Smooth muscle cell (in vitro differentiated cells): ENCODE results near the gene ZNF408. TPM values are rescaled to one million over a fixed set of nuclear protein-coding genes. Genes with fewer than 3 reads are reported as not detected.

Experiments used
- DNase-seq: peaks from one replicate; lab custom pipeline; 2025; ENCODE audit not compliant: unreplicated experiment; lab: John Stamatoyannopoulos, UW
- H2AFZ ChIP-seq: fragments of 200-600 bp; sonication (generic); 2 replicates; pipeline ENCODE4 v1.6.0; 2016; ENCODE audit warnings: antibody characterized with exemption, low read depth, mild to moderate bottlenecking
- H3F3A ChIP-seq: fragments of 200-600 bp; sonication (generic); 2 replicates; pipeline ENCODE4 v1.6.0; 2017; ENCODE audit warnings: antibody characterized with exemption, low read depth
- H3K27ac ChIP-seq: fragments of 200-600 bp; sonication (generic); 2 replicates; pipeline ENCODE4 v1.5.1; 2016; ENCODE audit warnings: low read depth, mild to moderate bottlenecking
- H3K27me3 ChIP-seq: fragments of 200-600 bp; sonication (generic); 2 replicates; pipeline ENCODE4 v1.6.1; 2016; ENCODE audit warnings: low read depth, mild to moderate bottlenecking
- H3K36me3 ChIP-seq: fragments of 200-600 bp; sonication (generic); 2 replicates; pipeline ENCODE4 v1.5.1; 2016; ENCODE audit warnings: low read depth
- H3K4me1 ChIP-seq: fragments of 200-600 bp; sonication (generic); 2 replicates; pipeline ENCODE4 v1.5.1; 2016; ENCODE audit warnings: low read depth
- H3K4me2 ChIP-seq: fragments of 200-600 bp; sonication (generic); 2 replicates; pipeline ENCODE4 v1.6.0; 2016; ENCODE audit warnings: mild to moderate bottlenecking
- H3K4me3 ChIP-seq: fragments of 200-600 bp; sonication (generic); 2 replicates; pipeline ENCODE4 v1.5.1; 2016; ENCODE audit warnings: mild to moderate bottlenecking
- H3K79me2 ChIP-seq: fragments of 200-600 bp; sonication (generic); 2 replicates; pipeline ENCODE4 v1.6.0; 2016; ENCODE audit warnings: low read depth, mild to moderate bottlenecking
- H3K9ac ChIP-seq: fragments of 200-600 bp; sonication (generic); 2 replicates; pipeline ENCODE4 v1.6.0; 2016; ENCODE audit warnings: low read depth
- H3K9me3 ChIP-seq: fragments of 200-600 bp; sonication (generic); replicated peaks from 2 replicates; pipeline ENCODE4 v1.5.1; 2016; ENCODE audit warnings: low read depth
- H4K20me1 ChIP-seq: fragments of 200-600 bp; sonication (generic); 2 replicates; pipeline ENCODE4 v1.6.0; 2016; ENCODE audit warnings: low read depth
- WGBS: methylation state at CpG from one replicate; pipeline ENCODE4 v1.1.7; 2016; ENCODE audit warnings: low lambda C conversion rate; 5-methylcytosine and 5-hydroxymethylcytosine counted together
- polyA plus RNA-seq: library from polyadenylated mRNA; unstranded; fragments of >200 nt; fragmentation: Nextera tagmentation; extraction: Ambion mirVana; gene quantifications from 2 replicates; pipeline ENCODE4 v1.2.1, GENCODE V29; 2016
- total RNA-seq: library from RNA; depleted of rRNA; stranded (reverse); fragments of >200 nt; gene quantifications from 2 replicates; pipeline ENCODE4 v1.2.3, GENCODE V29; 2014
- TF ChIP-seq, protein P1 (sequence below): fragments of 200-600 bp; sonication (generic); IDR thresholded peaks from 2 replicates; pipeline ENCODE4 v1.5.1; 2017; ENCODE audit warnings: borderline replicate concordance, mild to moderate bottlenecking, antibody characterized with exemption; ENCODE audit not compliant: insufficient read depth, poor library complexity, severe bottlenecking

The ZNF408 gene
- total and polyA plus RNA-seq, 2 experiments from 2014 or later = 6.2 to 15.8 TPM

DNA sequence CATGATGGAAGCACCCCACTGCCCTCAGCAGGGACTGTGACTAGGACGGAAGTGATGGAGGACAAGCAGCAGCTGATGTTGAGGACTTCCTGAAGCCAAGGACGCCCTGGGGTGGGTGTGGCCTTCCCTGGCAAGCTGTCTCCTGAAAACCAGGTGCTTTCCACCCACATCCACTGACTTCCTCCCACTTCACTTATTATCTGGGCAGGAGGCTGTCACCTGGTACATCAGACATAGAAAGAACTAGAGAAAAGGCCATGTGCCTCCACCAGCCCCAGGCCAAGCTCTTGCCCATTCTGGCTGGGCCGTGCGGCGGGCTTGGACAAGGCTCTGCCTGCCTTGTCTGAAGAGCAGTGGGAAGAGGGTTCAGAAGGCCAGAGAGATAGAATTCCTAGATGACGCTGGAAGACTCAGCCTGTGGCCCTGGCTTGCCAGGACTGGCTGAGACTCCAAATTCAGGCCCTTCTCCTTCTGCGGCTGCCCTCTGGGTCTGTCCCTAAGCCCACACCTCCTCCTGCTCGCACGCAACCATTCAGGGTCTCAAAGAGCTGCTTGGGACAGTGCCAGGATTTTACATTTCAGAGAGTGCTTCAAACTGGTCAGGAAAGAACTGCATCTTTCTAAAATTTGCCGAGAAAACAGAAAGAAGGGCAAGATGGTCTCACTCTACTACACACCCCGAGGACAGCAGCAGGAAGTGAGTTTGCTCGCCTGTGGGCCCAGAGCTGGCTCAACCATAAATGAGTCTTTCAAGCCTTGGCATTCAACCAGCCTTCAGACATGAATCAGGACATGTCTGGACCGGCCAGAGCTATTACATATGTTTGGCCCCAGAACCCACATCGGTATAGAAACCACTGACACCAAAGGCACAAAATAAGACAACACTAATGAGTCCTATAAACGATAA lies 13.7 kb upstream of the ZNF408 start:
- WGBS = 88% methylated on average over 15 of the region's 15 CpGs
- H3K27ac ChIP-seq = peak overlapping the region; percentile 72
- no peaks in the 10 kb centered on the region for H3K9me3 ChIP-seq
- H3K27me3 ChIP-seq = no peaks in the 10 kb centered on the region
- H3K4me1 ChIP-seq = no peaks in the 10 kb centered on the region
- peaks cover 5% of the 10 kb centered on the region for H3K79me2 ChIP-seq
- H3K4me2 ChIP-seq = no peak overlapping the region
- H3F3A ChIP-seq = peaks cover 7% of the 10 kb centered on the region
- DNase-seq = no peak
- peaks cover 5% of the 10 kb centered on the region for H4K20me1 ChIP-seq
- H3K9ac ChIP-seq = no peak overlapping the region
- no peaks in the 10 kb centered on the region for H3K36me3 ChIP-seq
- no peak overlapping the region for H2AFZ ChIP-seq
- TF ChIP-seq, protein P1, sequence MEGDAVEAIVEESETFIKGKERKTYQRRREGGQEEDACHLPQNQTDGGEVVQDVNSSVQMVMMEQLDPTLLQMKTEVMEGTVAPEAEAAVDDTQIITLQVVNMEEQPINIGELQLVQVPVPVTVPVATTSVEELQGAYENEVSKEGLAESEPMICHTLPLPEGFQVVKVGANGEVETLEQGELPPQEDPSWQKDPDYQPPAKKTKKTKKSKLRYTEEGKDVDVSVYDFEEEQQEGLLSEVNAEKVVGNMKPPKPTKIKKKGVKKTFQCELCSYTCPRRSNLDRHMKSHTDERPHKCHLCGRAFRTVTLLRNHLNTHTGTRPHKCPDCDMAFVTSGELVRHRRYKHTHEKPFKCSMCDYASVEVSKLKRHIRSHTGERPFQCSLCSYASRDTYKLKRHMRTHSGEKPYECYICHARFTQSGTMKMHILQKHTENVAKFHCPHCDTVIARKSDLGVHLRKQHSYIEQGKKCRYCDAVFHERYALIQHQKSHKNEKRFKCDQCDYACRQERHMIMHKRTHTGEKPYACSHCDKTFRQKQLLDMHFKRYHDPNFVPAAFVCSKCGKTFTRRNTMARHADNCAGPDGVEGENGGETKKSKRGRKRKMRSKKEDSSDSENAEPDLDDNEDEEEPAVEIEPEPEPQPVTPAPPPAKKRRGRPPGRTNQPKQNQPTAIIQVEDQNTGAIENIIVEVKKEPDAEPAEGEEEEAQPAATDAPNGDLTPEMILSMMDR = no peak
- no peak overlapping the region for H3K4me3 ChIP-seq

DNA sequence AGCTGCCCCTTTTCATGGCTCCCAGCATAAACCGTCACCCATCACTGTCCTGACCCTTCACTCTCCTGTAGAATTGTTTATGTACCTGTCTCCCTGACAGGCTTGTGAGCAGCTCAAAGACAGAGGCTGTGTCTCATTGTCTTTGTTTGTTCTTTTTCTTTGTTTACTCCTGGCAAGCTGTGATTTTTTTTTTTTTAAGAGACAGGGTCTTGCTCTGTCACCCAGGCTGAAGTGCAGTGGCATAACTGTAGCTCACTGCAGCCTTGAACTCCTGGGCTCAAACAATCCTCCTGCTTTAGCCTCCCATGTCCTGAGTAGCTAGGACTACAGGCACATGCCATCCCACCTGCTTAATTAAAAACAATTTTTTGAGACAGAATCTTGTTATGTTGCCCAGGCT lies 10.1 kb upstream of the ZNF408 start:
- no peaks in the 10 kb centered on the region for H3K36me3 ChIP-seq
- H3K27me3 ChIP-seq = no peaks in the 10 kb centered on the region
- peaks cover 7% of the 10 kb centered on the region for H3F3A ChIP-seq
- WGBS = 94% methylated on average over 1 of the region's 1 CpG
- no peak for DNase-seq
- no peak overlapping the region for H3K27ac ChIP-seq
- TF ChIP-seq, protein P1 = no peak
- H3K9me3 ChIP-seq = no peaks in the 10 kb centered on the region
- H3K4me2 ChIP-seq = no peak overlapping the region
- no peaks in the 10 kb centered on the region for H3K4me1 ChIP-seq
- H3K79me2 ChIP-seq = peaks cover 5% of the 10 kb centered on the region
- H4K20me1 ChIP-seq = peaks cover 4% of the 10 kb centered on the region
- no peak overlapping the region for H3K4me3 ChIP-seq
- no peak overlapping the region for H3K9ac ChIP-seq
- H2AFZ ChIP-seq = no peak overlapping the region

DNA sequence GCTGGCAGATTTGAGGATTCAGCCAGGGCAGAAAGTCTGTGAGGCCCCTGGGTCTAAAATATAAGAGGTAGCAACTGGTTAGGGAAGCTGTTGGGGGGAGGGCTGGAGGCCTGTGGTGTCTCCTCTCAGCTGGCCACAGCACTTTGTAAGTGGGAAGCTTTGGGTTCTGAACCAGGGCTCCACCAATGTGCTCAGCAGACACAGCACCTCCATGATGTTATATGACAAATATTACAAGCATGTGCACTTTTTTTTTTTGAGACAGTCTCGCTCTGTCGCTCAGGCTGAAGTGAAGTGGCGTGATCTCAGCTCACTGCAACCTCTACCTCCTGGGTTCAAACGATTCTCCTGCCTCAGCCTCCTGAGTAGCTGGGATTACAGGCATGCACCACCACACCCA lies 8.4 kb upstream of the ZNF408 start:
- H3K9ac ChIP-seq = peak overlapping the region; percentile 43
- TF ChIP-seq, protein P1 = no peak
- H3F3A ChIP-seq = peaks cover 7% of the 10 kb centered on the region
- peaks cover 7% of the 10 kb centered on the region for H3K79me2 ChIP-seq
- no peak for DNase-seq
- no peaks in the 10 kb centered on the region for H3K36me3 ChIP-seq
- WGBS = 56% methylated on average over 4 of the region's 4 CpGs
- H3K27me3 ChIP-seq = no peaks in the 10 kb centered on the region
- H3K4me2 ChIP-seq = no peak overlapping the region
- peak overlapping the region; percentile 79 for H3K27ac ChIP-seq
- peaks cover 9% of the 10 kb centered on the region for H4K20me1 ChIP-seq
- H3K4me1 ChIP-seq = no peaks in the 10 kb centered on the region
- H3K9me3 ChIP-seq = no peaks in the 10 kb centered on the region
- no peak overlapping the region for H2AFZ ChIP-seq
- H3K4me3 ChIP-seq = no peak overlapping the region
